Peyer's patch (tissue), 4 donors: ENCODE data around the gene LRRC75B. TPM values are rescaled to one million over a fixed set of nuclear protein-coding genes. Genes with fewer than 3 reads are reported as not detected.
"Not testable (repeated sequence)": the region's sequence is repeated elsewhere in the genome, so short reads cannot be mapped to it uniquely, and the experiment has no call there.

Experiments
- DNase-seq, 3 donors: peaks; one replicate each; pipeline ENCODE4 v3.0.0-alpha.2; 2017 to 2019
- H3K27ac ChIP-seq, 4 donors: fragments of 200-600 bp; sonication (generic); one replicate each; pipeline ENCODE4 v1.5.1; 2016 to 2019
- H3K27me3 ChIP-seq, 2 donors: fragments of 200-600 bp; sonication (generic); one replicate each; pipeline ENCODE4 v1.5.1; 2019
- H3K36me3 ChIP-seq, 3 donors: fragments of 200-600 bp; sonication (generic); one replicate each; pipeline ENCODE4 v1.5.1; 2016 to 2019
- H3K4me1 ChIP-seq, 4 donors: fragments of 200-600 bp; sonication (generic); one replicate each; pipeline ENCODE4 v1.5.1; 2016 to 2019
- H3K4me3 ChIP-seq, 4 donors: fragments of 200-600 bp; sonication (generic); 1 replicate in 3 of 4; 2 replicates in 1 of 4; pipeline ENCODE4 v1.5.1; 2016 to 2019; ENCODE audit warnings: mild to moderate bottlenecking in 1 of 4
- H3K9me3 ChIP-seq, 4 donors: fragments of 200-600 bp; sonication (generic); one replicate each; pipeline ENCODE4 v1.5.1; 2016 to 2019; ENCODE audit warnings: mild to moderate bottlenecking in 1 of 4
- CTCF ChIP-seq, 6 experiments: fragments of 450-650 bp in 4 of 6; fragments of 200-600 bp in 2 of 6; sonication (generic) in 1 of 6; IDR thresholded peaks; one replicate each; pipeline ENCODE4 v1.5.1; 2017 to 2019; ENCODE audit warnings: antibody characterized with exemption in 6 of 6, mild to moderate bottlenecking in 3 of 6, moderate library complexity in 1 of 6
- POLR2A ChIP-seq, 2 donors: fragments of 450-650 bp; IDR thresholded peaks; one replicate each; pipeline ENCODE4 v1.5.1; 2017; ENCODE audit warnings: antibody characterized with exemption in 2 of 2, mild to moderate bottlenecking in 2 of 2, moderate library complexity in 2 of 2
- total RNA-seq, 4 donors: library from RNA; depleted of rRNA; stranded (reverse); fragments of >200 nt; gene quantifications; one replicate each; pipeline ENCODE4 v1.1.0, GENCODE V29; 2016

LRRC75B gene
- total RNA-seq, 4 donors from 2014 or later = 18.2 to 127 (median 88.2) TPM

- H3K4me3 ChIP-seq = peak overlapping the region; percentile 76 to 92 (median 80)
- peaks cover 0 to 25% (median 0%) of the 10 kb centered on the region in 3 donors for H3K36me3 ChIP-seq
- DNase-seq = peak in 2 of 3 donors; percentile 69 to 74
- H3K27me3 ChIP-seq = no peaks in the 10 kb centered on the region
- H3K9me3 ChIP-seq = no peaks in the 10 kb centered on the region
- peaks cover 0 to 68% (median 16%) of the 10 kb centered on the region in 4 donors for H3K4me1 ChIP-seq
- peak overlapping the region; percentile 87 to 99 (median 96) for H3K27ac ChIP-seq
- peak; percentile 60 to 63 for TF ChIP-seq POLR2A (IDR thresholded peaks at IDR 0.05)
- no peak for TF ChIP-seq CTCF (IDR thresholded peaks at IDR 0.05)
Observed at GRCh38 chr22:24553597-24554312, 39.1 kb downstream of the LRRC75B start.

- not testable (repeated sequence) for H3K9me3 ChIP-seq, H3K27me3 ChIP-seq
- H3K4me3 ChIP-seq = peak overlapping the region in 2 of 4 donors; percentile 77 to 92
- peak; percentile 57 to 71 for TF ChIP-seq POLR2A (IDR thresholded peaks at IDR 0.05)
- peak; percentile 55 to 80 (median 62) for DNase-seq
- peaks cover 0 to 59% (median 16%) of the 10 kb centered on the region in 4 donors for H3K4me1 ChIP-seq
- H3K27ac ChIP-seq = peak overlapping the region; percentile 87 to 99 (median 96)
- H3K36me3 ChIP-seq = peaks cover 0 to 25% (median 0%) of the 10 kb centered on the region in 3 donors
Observed at GRCh38 chr22:24552503-24553286, 40.2 kb downstream of the LRRC75B start.

- Histone ChIP-seq H3K4me3 (no peak overlapping the region), H3K36me3 (peaks cover 0 to 37% (median 8%) of the 10 kb centered on the region in 3 donors), H3K4me1 (peaks cover 0 to 45% (median 12%) of the 10 kb centered on the region in 4 donors), H3K27me3 (no peaks in the 10 kb centered on the region), H3K27ac (peak overlapping the region in 3 of 4 donors; percentile 71 to 99 (median 97)), H3K9me3 (no peaks in the 10 kb centered on the region)
- DNase-seq = no peak
- no peak for TF ChIP-seq POLR2A (IDR thresholded peaks at IDR 0.05)
- no peak for TF ChIP-seq CTCF (IDR thresholded peaks at IDR 0.05)
Observed at GRCh38 chr22:24550902-24551435, 41.9 kb downstream of the LRRC75B start.

- no peaks in the 10 kb centered on the region for H3K27me3 ChIP-seq
- H3K4me1 ChIP-seq = peaks cover 0 to 50% (median 12%) of the 10 kb centered on the region in 4 donors
- peak overlapping the region in 3 of 4 donors; percentile 71 to 99 (median 97) for H3K27ac ChIP-seq
- peak in 2 of 3 donors; percentile 84 to 86 for DNase-seq
- H3K4me3 ChIP-seq = peak overlapping the region in 1 of 4 donors; percentile 15
- TF ChIP-seq POLR2A (IDR thresholded peaks at IDR 0.05) (peak; percentile 67 to 81), CTCF (IDR thresholded peaks at IDR 0.05) (peak in 1 of 6 experiments; percentile 1)
- no peaks in the 10 kb centered on the region for H3K9me3 ChIP-seq
- peaks cover 0 to 38% (median 8%) of the 10 kb centered on the region in 3 donors for H3K36me3 ChIP-seq
Observed at GRCh38 chr22:24550028-24550901, 42.6 kb downstream of the LRRC75B start.

GRCh38 chr22:24548812-24549211, 44.1 kb downstream of the LRRC75B start:
- peaks cover 0 to 52% (median 8%) of the 10 kb centered on the region in 3 donors for H3K36me3 ChIP-seq
- peaks cover 0 to 51% (median 12%) of the 10 kb centered on the region in 4 donors for H3K4me1 ChIP-seq

More at GRCh38 chr22:24548812-24549211, 44.1 kb downstream of the LRRC75B start:
- Histone ChIP-seq H3K9me3 (no peaks in the 10 kb centered on the region), H3K27ac (peak overlapping the region in 1 of 4 donors; percentile 97), H3K27me3 (no peaks in the 10 kb centered on the region), H3K4me3 (no peak overlapping the region)
- DNase-seq = no peak
- no peak for TF ChIP-seq CTCF (IDR thresholded peaks at IDR 0.05)
